Right kidney (tissue), 1 donor: ENCODE results near the gene SEMA7A.

Source experiments
- DNase-seq: peaks from one replicate; pipeline ENCODE4 v3.0.0-alpha.2; 2016

The SEMA7A gene

DNA sequence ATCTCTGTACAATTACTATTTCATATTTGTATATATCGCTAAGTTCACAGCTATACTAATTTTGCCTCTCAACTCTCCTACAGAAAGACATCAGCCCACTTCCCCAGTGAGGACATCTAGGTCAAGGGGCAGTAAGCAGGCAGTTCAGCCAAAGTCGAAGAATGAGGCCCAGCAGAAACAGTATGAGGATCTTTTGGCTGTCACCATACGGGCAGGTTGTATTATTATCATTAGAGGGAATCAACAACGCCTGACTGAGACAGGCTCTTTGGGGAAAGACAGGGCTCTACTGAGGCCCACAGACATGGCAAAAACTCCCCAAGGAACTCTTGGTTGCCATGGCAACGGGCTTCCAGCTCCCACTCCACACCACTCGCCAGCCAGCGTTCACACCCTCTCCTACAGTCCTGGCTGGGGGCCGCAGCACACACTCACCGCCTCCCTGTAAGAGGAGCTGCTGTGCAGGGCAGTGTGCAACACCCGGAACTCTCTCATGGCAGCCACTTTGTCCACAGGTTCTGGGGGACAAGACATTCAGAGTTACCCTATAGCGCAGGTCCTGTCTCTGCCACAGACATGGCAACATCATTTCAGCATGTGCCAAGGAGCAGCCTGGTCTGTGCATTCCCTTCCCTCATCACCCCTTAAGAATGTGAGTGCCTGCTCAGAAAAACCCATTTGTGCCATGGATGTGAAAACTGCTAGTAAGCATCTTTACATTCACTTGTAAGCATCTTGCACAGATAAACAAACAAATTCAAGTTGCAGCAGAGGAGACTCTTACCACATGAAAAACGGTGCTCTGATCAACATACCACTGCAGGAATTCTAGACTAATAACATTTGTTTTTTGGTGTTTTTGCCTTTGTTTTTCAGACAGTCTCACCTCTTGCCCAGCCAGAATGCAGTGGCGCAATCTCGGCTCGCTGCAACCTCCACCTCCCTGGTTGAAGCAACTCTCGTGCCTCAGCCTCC is 18.4 kb upstream of the SEMA7A start:
- no peak for DNase-seq

DNA sequence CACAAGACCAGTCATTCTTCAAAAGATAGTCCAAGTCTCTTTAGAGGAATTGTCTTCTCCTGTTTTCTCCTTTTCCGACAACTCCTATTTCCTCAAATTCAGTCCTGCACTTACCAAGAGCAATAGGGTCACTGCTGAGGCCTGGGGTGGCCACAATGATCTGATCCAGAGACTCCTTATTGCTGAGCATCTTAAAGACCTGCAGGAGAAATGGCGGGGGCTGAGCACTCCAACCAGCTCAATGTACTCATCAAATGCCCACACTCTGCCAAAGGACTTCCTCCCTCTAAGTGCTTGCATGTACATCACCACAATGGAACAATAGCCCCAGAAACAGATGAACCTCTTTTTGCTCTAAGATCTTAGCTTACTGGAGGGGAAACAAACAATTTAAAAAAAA is 17.6 kb upstream of the SEMA7A start:
- no peak for DNase-seq

- no peak for DNase-seq
These were observed 16.0 kb upstream of the SEMA7A start for GRCh38 chr15:74449643-74450205.

- DNase-seq = no peak
These were observed 15.3 kb upstream of the SEMA7A start for GRCh38 chr15:74449095-74449494.

DNA sequence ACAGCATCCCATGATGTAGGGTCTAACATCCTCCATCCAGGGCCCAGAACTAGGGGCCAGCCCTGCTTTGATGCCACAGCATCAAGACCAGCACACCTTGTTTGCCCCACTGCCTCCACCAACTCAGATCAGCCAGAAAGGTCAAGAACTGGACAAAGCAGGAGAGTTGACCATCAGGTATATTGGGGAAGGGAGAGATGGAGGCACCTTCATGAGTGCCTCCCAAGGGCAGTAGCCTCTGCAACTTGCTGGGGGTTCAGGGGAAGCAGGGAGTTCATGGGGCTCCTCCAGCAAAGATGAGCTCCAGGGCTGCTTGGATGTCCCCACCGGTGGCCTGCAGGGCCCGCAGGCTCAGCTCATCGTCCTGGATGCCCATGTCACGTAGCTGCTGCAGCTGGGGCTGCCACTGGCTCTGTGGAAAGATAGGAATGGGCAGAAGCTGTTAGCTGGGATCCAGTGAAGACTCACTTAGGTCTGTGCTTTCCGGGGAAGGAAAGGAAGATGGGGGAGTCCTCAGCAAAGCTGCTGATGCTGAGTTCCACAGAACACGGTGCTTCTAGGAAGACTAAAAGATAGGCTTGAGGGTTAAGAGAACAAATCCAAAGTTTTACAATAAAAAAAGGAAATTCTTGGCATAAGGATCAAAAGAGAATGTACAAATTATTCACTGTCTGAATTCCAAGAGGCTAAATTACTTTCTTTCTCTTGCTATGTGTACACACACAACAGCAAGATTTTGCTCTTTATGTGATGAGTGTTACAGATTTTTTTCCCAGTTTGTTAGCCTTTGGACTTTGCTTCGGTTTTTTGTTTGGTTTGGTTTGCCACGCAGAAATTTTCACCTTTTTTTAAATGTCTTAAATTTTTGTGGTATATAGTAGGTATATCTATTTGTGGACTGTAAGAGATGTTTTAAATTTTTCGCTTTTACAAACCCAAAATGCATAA is 12.3 kb upstream of the SEMA7A start:
- no peak for DNase-seq

- DNase-seq = no peak
These were observed 10.6 kb upstream of the SEMA7A start for GRCh38 chr15:74444106-74445062.

DNA sequence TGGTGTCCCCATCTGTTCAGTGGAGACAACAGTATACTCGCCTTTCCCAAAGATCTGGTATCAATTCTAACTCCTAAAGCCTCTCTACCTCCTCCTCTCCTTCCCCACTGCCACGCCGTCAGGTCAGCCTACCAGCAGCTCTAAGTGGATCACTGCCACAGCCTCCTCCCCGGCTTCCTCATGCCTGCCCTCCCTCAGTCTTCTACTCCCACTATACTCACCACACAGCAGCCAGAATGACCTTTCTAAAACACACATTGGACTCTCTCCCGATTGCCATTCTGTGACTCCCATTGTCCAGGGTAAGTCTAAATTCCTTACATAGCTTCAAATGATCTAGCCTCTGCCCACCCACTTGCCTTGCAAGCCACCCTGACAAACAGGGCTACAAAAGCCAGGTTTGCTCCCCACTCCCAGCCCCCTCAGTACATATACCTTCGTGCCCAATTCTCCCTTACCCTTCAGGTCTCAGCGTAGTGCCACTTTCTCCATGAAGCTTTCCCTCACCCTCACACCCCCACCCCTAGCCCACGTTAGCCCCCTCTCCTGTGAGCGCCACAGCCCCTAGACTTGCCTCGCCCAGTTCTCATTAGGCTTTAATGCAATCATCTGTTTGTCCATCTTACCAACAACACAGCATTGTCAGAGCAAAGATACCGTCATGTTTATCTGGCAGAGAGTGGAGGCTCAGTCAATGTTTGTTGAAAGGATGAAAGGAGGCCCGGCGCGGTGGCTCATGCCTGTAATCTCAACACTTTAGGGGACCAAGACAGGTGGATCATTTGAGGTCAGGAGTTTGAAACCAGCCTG is 9.5 kb upstream of the SEMA7A start:
- DNase-seq = no peak

DNA sequence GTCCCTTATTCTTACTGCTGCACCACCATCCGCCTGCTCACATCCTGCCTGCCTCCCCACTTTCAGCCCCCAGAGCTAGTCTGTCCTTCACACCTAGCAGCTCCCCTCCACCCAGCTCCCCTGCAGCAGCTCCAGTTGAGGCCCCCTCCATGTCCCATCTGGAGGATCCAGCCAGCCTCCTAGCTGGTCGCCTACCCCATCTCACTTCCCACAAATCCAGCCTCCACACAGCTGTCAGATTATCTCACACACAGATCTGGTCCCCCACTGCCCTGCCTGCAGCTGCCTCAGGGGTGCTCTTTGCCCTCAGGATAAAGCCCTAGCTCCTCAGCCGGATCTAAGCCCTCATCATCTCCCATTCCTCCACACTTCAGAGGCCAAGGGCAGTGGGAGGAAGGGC is 8.8 kb upstream of the SEMA7A start:
- DNase-seq = no peak

DNA sequence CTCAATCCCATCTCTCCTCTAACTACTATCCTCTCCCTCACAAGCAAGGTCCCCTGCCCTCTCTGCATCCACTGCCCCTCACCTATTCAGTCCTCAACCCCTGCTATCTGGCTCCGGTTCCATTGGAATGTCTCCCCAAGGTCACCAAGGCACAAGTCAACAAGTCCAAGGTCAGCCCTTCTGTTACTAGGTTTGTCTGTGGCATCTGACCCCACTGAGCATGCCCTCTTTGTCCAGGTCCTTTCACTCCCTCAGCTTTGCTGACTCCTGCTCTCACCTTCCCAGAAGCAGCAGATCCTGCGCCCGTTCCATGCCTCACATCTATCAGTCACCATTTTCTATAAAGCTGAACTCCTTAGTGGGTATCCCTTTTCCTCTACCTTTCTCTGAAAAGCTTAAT is 8.3 kb upstream of the SEMA7A start:
- no peak for DNase-seq

DNA sequence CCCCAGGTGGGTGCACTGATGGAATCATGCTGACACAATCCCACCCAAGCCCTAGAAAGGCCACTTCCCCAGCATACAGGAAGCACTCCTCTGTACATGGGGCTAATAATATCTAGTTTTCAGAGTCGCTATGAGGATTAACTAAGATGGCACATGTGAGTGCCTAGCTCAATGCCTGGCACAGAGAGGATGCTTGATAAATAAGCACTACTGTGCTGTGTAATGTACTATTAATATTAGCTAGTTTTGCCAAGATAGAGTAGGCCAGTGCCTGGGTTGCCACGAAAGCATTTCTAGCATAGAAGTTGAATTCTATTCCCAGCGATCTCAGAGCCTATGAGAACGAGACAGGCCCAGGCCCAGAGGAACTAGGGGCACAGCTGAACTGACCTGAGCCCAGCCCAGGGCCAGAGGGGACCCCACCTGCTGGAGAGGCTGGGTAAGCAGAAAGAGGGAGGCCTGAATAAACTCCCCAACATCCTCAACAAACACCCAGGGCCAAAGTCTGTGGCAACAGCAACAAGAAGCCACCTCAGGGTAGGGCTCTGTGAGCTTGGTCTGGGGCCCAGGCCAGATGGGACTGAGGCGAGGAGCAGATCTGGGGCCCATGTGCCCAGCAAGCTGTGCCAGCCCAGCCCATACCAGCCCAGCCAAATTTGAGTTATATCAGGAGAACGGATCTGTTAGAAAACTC is 7.6 kb upstream of the SEMA7A start:
- no peak for DNase-seq

DNA sequence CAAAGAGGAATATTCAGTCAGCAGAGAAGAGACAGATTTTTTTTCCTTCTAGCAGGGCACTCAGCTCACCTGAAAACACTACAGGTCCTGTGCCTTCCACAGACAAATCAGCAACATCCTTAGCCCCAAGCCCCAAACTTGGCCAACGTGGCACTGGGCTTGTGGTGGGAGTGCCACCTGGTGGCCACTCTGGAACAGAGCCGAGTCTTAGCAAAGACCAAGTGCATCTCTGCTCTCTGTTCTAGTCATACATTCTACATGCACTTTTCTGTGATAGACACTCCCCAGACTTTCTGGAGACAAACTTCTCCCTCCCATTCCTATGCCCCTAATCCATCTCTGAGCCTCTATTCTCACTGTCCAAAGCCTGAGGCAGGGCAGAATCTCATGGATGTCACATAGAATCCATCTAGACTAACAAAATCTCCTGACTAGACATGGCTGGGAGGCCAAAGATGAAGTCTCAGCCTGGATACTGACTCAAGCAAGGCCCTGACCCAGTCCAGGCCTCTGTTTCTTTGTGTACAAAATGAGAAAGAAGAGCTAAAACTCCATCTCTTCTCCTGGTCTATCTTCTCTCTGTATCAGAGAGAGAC is 5.1 kb upstream of the SEMA7A start:
- DNase-seq = no peak

DNA sequence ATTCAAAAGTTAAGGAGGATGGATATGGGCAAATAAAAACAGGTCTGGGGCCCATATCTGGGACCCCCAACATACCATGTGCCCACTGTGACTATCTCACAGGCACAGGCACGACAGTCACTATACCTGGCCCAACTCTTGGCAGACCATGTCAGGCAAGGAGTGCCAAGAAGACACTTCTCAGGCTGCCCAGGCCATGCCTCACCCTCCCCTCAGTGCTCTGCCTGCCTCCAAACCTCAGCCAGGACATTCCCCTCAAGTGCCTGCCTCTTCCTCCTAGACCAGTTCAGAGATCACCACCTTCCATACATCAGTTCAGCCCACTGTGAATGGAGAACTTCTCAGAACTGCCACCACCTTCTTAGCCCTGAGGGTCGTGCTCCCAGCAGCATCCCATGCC is 4.4 kb upstream of the SEMA7A start:
- DNase-seq = no peak

- DNase-seq = no peak
These were observed 742 bp upstream of the SEMA7A start for GRCh38 chr15:74434263-74435136.

DNA sequence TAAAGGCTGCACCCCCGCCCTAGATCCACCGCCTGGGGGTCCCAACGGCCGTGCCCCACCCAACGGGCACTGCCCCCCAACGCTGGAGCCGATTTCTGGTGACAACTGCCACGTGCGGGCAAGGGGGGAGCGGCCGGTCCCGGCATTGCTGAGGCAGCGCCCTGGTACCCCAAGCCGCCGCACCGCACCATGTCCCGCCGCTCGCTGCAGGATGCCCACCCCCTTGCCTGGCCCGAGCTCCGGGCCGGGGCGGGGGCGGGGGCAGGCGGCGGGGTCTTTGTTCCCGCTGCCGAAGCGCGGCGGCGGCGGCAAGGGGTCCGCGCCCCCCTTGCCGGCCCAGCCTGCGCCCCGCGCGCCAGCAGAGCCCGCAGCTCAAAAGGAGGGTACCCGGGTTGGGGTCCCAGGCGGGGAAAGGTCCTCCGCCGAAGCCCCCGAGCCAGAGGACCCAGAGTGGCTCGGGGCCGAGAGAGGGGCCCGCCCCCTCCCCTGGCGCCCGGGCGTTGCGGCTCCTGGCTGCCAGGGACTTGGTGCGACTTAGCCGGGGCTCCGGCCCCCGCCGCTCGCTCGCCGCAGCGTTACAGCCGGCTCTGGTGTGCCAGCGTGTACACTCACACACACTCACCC is 678 bp downstream of the SEMA7A start:
- DNase-seq = no peak

DNA sequence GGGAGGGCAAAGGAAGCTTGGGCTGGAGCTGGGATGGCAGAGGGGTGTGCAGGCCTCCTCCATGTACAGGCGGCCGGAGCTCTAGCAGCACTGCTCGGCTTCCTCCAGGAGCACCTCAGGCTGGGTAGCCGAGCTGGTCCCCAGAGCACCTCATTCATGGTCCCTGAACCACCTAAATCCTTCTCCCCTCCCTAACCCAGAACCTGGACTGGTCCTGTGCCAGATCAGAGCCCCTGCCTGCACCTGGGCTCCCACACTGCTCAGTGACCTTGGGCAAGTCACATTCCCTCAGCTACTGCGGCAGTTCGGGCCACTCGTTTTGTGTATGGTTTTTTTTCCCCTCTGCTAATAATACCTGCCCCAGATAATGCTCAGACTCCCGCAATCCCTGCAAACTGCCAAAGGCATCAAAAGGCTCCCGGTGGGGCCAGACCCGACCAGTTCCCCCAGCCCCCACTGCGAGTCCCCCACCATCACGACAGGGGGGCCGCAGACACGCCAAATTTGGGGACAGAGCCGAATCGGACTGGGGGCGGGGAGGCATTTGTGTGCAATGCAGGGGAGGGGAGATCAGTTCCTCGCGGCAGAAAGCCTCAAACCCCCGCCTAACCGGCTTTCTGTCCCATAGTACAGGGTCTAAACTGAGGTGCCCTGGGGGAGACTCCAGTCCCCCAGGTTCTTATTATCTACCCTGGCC is 1.3 kb downstream of the SEMA7A start:
- no peak for DNase-seq

DNA sequence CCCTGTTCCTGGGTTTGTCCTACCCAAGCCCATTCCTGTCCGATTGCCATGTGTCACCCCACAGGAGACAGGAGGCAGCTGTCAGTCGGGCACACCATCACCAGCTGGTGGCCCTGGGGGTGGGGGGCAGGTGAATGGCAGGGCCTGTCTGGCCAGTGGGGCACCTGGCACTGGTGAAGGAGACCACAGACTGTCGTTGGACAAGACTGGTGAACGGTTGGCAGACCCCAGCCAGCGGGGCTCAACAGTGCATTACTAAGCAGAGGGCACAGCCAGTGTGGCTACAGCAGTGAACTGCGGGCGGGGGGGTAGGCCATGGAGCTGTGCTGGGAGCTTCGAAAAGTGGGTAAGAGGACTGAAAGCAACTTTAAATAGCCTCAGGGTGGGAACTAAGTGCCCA is 2.1 kb downstream of the SEMA7A start:
- DNase-seq = no peak

DNA sequence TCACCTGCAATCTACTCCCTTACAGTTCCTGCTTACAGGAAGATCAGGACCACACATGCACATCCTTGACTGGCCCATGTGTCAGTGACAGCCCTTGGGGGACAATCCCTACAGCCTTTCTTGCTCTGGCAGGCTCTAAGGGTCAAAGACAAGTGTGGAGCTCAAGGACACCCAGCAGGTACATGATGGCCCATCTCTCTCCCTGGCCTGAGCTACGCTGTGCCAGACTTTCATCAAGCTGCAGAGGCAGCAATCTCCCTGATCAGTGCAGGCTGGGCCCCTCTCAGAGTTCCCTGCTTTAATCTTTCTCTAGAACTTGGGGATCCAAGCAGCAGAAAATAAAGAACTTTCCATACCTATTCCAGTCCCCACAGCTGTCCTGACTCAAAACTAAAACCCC is 2.6 kb downstream of the SEMA7A start:
- DNase-seq = no peak
